ENCODE measurements around the gene CENPA. TPM values are rescaled to one million over a fixed set of nuclear protein-coding genes. Genes with fewer than 3 reads are reported as not detected.

CENPA gene
- total RNA-seq, 2 donors from 2014 or later: not detected

DNA sequence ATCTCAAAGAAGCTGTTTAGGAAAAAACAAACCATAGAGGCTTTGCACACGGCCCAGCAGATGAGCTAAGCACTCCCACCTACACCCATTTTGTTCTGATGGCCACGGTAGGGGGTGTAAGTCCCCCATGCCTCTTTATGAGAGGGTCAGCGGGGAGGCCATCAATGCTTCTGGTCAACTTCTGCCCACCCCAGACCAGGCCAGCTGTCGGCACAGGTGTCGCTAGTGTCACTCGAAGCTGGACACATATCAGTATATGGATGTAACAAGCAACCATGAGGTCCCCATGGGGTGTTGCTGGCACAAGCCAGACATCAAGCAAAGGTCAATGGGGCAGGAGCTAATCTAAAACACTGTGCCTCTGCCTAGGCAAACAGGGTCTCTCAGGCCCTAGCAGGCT, 45.5 kb upstream of the CENPA start:
- WGBS, 2 donors: 88 to 93% methylated on average over 6 of the region's 6 CpGs
- ATAC-seq: no peak
- intact Hi-C loops (cut with DNase I): loop anchor here (5.0 kb wide), 1 partner anchor 133 kb away; no protein-coding TSS in a partner anchor

DNA sequence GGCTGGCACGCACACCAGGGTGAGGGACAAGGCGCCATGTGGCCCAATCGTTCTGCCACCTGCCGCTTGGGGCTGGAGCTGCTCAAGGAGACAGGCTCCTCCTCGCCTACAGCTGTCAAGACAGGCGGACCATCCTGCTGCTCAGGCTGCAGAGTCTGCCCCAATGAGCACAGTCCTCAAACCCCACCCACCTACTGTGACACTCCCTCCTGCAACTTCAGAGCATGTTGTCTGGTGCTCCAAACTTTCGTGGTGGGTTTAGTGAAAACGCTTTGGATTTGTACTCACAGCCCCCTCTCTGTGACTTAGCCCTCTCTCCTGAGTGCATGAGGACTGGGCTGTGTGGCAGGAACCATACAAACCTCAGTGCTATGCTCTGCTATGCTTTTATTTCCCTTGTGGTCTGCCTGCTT, 45.0 kb upstream of the CENPA start:
- Histone ChIP-seq H3K4me1 (peaks cover 3% of the 10 kb centered on the region), H3K4me3 (no peak overlapping the region), H3K27ac (no peak overlapping the region), H3K36me3 (replicated peaks in 1 of 2; ENCODE audit: insufficient read depth in 1 of 2, low read depth in 2 of 2) (no peaks in the 10 kb centered on the region), H3K27me3 (no peaks in the 10 kb centered on the region), H3K9me3 (no peaks in the 10 kb centered on the region)
- 68 to 85% methylated on average over 2 to 8 of the region's 8 CpGs for WGBS, 2 donors
- DNase-seq (no peak), ATAC-seq (no peak)
- TF ChIP-seq, protein P1, sequence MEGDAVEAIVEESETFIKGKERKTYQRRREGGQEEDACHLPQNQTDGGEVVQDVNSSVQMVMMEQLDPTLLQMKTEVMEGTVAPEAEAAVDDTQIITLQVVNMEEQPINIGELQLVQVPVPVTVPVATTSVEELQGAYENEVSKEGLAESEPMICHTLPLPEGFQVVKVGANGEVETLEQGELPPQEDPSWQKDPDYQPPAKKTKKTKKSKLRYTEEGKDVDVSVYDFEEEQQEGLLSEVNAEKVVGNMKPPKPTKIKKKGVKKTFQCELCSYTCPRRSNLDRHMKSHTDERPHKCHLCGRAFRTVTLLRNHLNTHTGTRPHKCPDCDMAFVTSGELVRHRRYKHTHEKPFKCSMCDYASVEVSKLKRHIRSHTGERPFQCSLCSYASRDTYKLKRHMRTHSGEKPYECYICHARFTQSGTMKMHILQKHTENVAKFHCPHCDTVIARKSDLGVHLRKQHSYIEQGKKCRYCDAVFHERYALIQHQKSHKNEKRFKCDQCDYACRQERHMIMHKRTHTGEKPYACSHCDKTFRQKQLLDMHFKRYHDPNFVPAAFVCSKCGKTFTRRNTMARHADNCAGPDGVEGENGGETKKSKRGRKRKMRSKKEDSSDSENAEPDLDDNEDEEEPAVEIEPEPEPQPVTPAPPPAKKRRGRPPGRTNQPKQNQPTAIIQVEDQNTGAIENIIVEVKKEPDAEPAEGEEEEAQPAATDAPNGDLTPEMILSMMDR (IDR thresholded peaks at IDR 0.05): no peak
- TF ChIP-seq POLR2A (IDR thresholded peaks at IDR 0.05): no peak
- intact Hi-C loops (cut with DNase I): loop anchor here (5.0 kb wide), 1 partner anchor 134 kb away; no protein-coding TSS in a partner anchor

More for the DNA sequence above, 45.5 kb upstream of the CENPA start:
- no peak for TF ChIP-seq POLR2A (IDR thresholded peaks at IDR 0.05)
- TF ChIP-seq, protein P1 (IDR thresholded peaks at IDR 0.05): no peak
- H3K36me3 ChIP-seq (replicated peaks in 1 of 2; ENCODE audit: insufficient read depth in 1 of 2, low read depth in 2 of 2): no peaks in the 10 kb centered on the region
- no peaks in the 10 kb centered on the region for H3K27me3 ChIP-seq
- H3K27ac ChIP-seq: no peak overlapping the region
- H3K9me3 ChIP-seq: no peaks in the 10 kb centered on the region
- no peak for DNase-seq
- no peaks in the 10 kb centered on the region for H3K4me1 ChIP-seq
- H3K4me3 ChIP-seq: no peak overlapping the region

DNA sequence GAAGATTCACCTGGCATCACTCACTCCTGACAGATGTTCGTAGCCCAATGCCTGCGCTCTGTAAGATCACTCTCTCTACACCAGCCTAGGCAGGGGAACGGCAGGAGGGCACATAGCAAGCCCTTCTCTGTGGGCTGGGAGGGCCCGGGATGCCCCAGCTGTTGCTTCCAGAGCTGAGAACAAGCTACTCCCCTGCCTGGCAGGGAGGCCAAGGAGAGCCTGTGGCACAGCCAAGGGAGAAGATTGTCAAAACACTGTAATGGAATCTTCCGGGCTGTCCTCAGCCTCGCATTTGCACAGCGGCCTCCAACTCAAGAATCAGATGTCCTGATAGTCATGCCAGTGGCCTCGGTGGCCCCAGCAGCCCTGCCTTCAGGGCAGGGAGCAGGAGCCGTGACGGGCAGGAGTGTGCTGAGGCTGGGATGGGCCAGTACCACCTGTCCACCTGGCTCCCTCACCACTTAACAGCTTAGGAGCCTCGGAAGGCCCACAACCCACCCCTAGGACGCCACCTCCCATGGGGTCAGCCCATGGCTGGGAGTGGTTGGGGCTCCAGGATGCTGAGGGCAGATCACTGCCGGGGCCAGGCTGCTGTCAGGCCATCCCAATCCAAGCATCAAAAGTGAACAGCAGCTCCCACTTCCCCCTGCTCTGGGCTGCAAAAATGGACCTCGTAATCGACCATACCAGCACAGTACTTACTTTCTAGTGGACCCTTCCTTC, 43.6 kb upstream of the CENPA start:
- DNase-seq: no peak
- WGBS, 2 donors: 90 to 100% methylated on average over 5 to 15 of the region's 15 CpGs
- no peak for ATAC-seq
- H3K27ac ChIP-seq: no peak overlapping the region
- no peaks in the 10 kb centered on the region for H3K9me3 ChIP-seq
- intact Hi-C loops (cut with DNase I): loop anchor here (5.0 kb wide), 1 partner anchor 135 kb away; no protein-coding TSS in a partner anchor
- H3K27me3 ChIP-seq: no peaks in the 10 kb centered on the region
- no peak overlapping the region for H3K4me3 ChIP-seq
- no peaks in the 10 kb centered on the region for H3K36me3 ChIP-seq (replicated peaks in 1 of 2; ENCODE audit: insufficient read depth in 1 of 2, low read depth in 2 of 2)
- peaks cover 3% of the 10 kb centered on the region for H3K4me1 ChIP-seq
- TF ChIP-seq, protein P1 (IDR thresholded peaks at IDR 0.05): no peak
- TF ChIP-seq POLR2A (IDR thresholded peaks at IDR 0.05): no peak

- Histone ChIP-seq H3K9me3 (no peaks in the 10 kb centered on the region), H3K4me1 (peaks cover 3% of the 10 kb centered on the region), H3K36me3 (replicated peaks in 1 of 2; ENCODE audit: insufficient read depth in 1 of 2, low read depth in 2 of 2) (no peaks in the 10 kb centered on the region), H3K27ac (no peak overlapping the region), H3K4me3 (no peak overlapping the region), H3K27me3 (no peaks in the 10 kb centered on the region)
- no peak for DNase-seq
- no peak for TF ChIP-seq POLR2A (IDR thresholded peaks at IDR 0.05)
- TF ChIP-seq, protein P1 (IDR thresholded peaks at IDR 0.05): no peak
- intact Hi-C loops (cut with DNase I): loop anchor here (5.0 kb wide), 1 partner anchor 137 kb away; no protein-coding TSS in a partner anchor
- 95 to 100% methylated on average over 3 of the region's 3 CpGs for WGBS, 2 donors
- ATAC-seq: no peak
Measured at GRCh38 chr2:26743852-26744251, 42.0 kb upstream of the CENPA start.

Data from body of pancreas (tissue), 4 donors.